22Rv1 (cell line): ENCODE results near the gene TAF5L.

Source experiments
- CTCF ChIP-seq: fragments of 450-650 bp; IDR thresholded peaks from 2 replicates; pipeline ENCODE4 v1.5.1; 2017; ENCODE audit warnings: mild to moderate bottlenecking
- ZFX ChIP-seq: fragments of 450-650 bp; IDR thresholded peaks from 2 replicates; pipeline ENCODE4 v1.6.1; 2017; ENCODE audit warnings: antibody characterized with exemption, borderline replicate concordance

GRCh38 chr1:229642970-229643369 is 17.0 kb upstream of the TAF5L start:
- no peak for TF ChIP-seq CTCF
- no peak for TF ChIP-seq ZFX
